ENCODE measurements around the gene WASF2.

GRCh38 chr1:27471477-27471876 lies 18.5 kb downstream of the WASF2 start:
- TF ChIP-seq POLR2A (IDR thresholded peaks at IDR 0.05) (no peak), CTCF (IDR thresholded peaks at IDR 0.05) (no peak)

Data from body of pancreas (tissue), 4 donors.